AG09319 (cell line): ENCODE measurements around the gene HOXB7.

ENCODE experiments used
- DNase-seq: peaks from one replicate; pipeline ENCODE4 v3.0.0-alpha.2; 2010; ENCODE audit warnings: low read depth; ENCODE audit errors: extremely low read depth
- CTCF ChIP-seq: IDR thresholded peaks from 2 replicates; pipeline ENCODE4 v1.5.1; 2011; ENCODE audit warnings: low read depth, mild to moderate bottlenecking, inconsistent platforms, low read length, moderate library complexity

The HOXB7 gene

GRCh38 chr17:48609033-48609432 lies 1.8 kb downstream of the HOXB7 start:
- TF ChIP-seq CTCF = no peak
- DNase-seq = no peak

- no peak for DNase-seq
- no peak for TF ChIP-seq CTCF
Observed at GRCh38 chr17:48608494-48608834, 2.4 kb downstream of the HOXB7 start.

- DNase-seq = no peak
- TF ChIP-seq CTCF = no peak
Observed at GRCh38 chr17:48606892-48607614, 3.8 kb downstream of the HOXB7 start.

- DNase-seq = no peak
- no peak for TF ChIP-seq CTCF
Observed at GRCh38 chr17:48605991-48606891, 4.6 kb downstream of the HOXB7 start.

GRCh38 chr17:48605409-48605919 lies 5.4 kb downstream of the HOXB7 start:
- DNase-seq = no peak
- no peak for TF ChIP-seq CTCF

- no peak for DNase-seq
- TF ChIP-seq CTCF = no peak
Observed at GRCh38 chr17:48604770-48605329, 6.0 kb downstream of the HOXB7 start, which contains the start of gene HOXB6. TSS of gene HOXB6 (minus strand) at chr17:48604986. CDS start at chr17:48598150, 6,836 bp downstream.
